OCI-LY3 (cell line): ENCODE measurements around the gene CXCL5.
"Not testable (repeated sequence)": the region's sequence is repeated elsewhere in the genome, so short reads cannot be mapped to it uniquely, and the experiment has no call there.

Source experiments
- H2AFZ ChIP-seq: fragments of 200-600, 300-600 bp; shearing (Covaris generic); 2 replicates; pipeline ENCODE4 v1.6.0; 2014; ENCODE audit warnings: antibody characterized with exemption, low read depth, low read length
- H3K27ac ChIP-seq: fragments of 200-600, 300-600 bp; sonication (generic); 2 replicates; pipeline ENCODE4 v1.5.1; 2014; ENCODE audit warnings: mild to moderate bottlenecking, low read length, moderate library complexity, mixed read lengths
- H3K27me3 ChIP-seq: fragments of 200-600, 300-600 bp; sonication (generic); 2 replicates; pipeline ENCODE4 v1.6.1; 2014; ENCODE audit warnings: low read depth, low read length, mixed read lengths
- H3K36me3 ChIP-seq: fragments of 200-600, 300-600 bp; sonication (generic); replicated peaks from 2 replicates; pipeline ENCODE3; 2014; ENCODE audit warnings: low read depth, low read length, mixed read lengths
- H3K4me1 ChIP-seq: fragments of 300-600, 200-600 bp; sonication (generic); 2 replicates; pipeline ENCODE4 v1.6.1; 2014; ENCODE audit warnings: low read length, mixed read lengths
- H3K4me2 ChIP-seq: fragments of 200-600, 300-600 bp; sonication (generic); 2 replicates; pipeline ENCODE4 v1.6.1; 2014; ENCODE audit warnings: low read length, mixed read lengths
- H3K4me3 ChIP-seq: fragments of 300-600, 200-600 bp; sonication (generic); 2 replicates; pipeline ENCODE4 v1.5.1; 2014; ENCODE audit warnings: antibody characterized with exemption, mild to moderate bottlenecking, low read length, moderate library complexity
- H3K79me2 ChIP-seq: fragments of 300-600, 200-600 bp; shearing (Covaris generic); 2 replicates; pipeline ENCODE4 v1.6.1; 2014; ENCODE audit warnings: mild to moderate bottlenecking, low read length, mixed read lengths
- H3K9ac ChIP-seq: fragments of 300-600, 200-600 bp; shearing (Covaris generic); 2 replicates; pipeline ENCODE4 v1.6.0; 2014; ENCODE audit warnings: mild to moderate bottlenecking, low read length, moderate library complexity
- H3K9me3 ChIP-seq: fragments of 200-600, 300-600 bp; shearing (Covaris generic); 2 replicates; pipeline ENCODE4 v1.6.1; 2014; ENCODE audit warnings: low read length, mixed read lengths; ENCODE audit not compliant: insufficient read depth
- H4K20me1 ChIP-seq: fragments of 200-600, 300-600 bp; sonication (generic); 2 replicates; pipeline ENCODE4 v1.6.1; 2016; ENCODE audit warnings: low read length, mixed read lengths; ENCODE audit not compliant: insufficient read depth
- EZH2phosphoT487 ChIP-seq: fragments of 200-600 bp; shearing (Covaris generic); IDR thresholded peaks from 2 replicates; pipeline ENCODE4 v1.6.1; 2018; ENCODE audit warnings: antibody characterized with exemption, mixed run types, low read depth
- TF ChIP-seq, protein P1 (sequence below): fragments of 200-600, 300-600 bp; sonication (generic); IDR thresholded peaks from 2 replicates; pipeline ENCODE4 v1.5.1; 2014; ENCODE audit warnings: antibody characterized with exemption, low read length, low read depth

The CXCL5 gene

DNA sequence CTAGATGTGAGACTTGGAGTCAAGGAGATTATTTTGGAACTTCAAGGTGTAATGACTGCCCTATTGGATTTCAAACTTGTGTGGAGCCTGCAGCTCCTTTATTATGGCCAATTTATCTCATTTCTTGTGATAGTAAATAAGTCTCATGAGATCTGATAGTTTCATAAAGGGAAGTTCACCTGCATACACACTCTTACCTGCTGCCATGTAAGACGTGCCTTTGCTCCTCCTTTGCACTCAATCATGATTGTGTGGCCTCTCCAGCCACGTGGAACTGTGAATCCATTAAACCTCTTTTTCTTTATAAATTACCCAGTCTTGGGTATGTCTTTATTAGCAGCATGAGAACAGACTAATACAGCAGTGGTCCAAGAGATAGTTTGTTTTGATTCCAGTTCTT is 35.8 kb downstream of the CXCL5 start:
- no peak overlapping the region for H3K4me3 ChIP-seq
- H3K9me3 ChIP-seq: no peaks in the 10 kb centered on the region
- H3K4me1 ChIP-seq: no peaks in the 10 kb centered on the region
- no peak overlapping the region for H3K9ac ChIP-seq
- no peak for TF ChIP-seq EZH2phosphoT487
- TF ChIP-seq, protein P1, sequence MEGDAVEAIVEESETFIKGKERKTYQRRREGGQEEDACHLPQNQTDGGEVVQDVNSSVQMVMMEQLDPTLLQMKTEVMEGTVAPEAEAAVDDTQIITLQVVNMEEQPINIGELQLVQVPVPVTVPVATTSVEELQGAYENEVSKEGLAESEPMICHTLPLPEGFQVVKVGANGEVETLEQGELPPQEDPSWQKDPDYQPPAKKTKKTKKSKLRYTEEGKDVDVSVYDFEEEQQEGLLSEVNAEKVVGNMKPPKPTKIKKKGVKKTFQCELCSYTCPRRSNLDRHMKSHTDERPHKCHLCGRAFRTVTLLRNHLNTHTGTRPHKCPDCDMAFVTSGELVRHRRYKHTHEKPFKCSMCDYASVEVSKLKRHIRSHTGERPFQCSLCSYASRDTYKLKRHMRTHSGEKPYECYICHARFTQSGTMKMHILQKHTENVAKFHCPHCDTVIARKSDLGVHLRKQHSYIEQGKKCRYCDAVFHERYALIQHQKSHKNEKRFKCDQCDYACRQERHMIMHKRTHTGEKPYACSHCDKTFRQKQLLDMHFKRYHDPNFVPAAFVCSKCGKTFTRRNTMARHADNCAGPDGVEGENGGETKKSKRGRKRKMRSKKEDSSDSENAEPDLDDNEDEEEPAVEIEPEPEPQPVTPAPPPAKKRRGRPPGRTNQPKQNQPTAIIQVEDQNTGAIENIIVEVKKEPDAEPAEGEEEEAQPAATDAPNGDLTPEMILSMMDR: no peak
- no peaks in the 10 kb centered on the region for H3K79me2 ChIP-seq
- H2AFZ ChIP-seq: no peak overlapping the region
- H3K36me3 ChIP-seq: no peaks in the 10 kb centered on the region
- H3K4me2 ChIP-seq: no peak overlapping the region
- no peaks in the 10 kb centered on the region for H3K27me3 ChIP-seq
- H4K20me1 ChIP-seq: no peaks in the 10 kb centered on the region
- H3K27ac ChIP-seq: no peak overlapping the region

DNA sequence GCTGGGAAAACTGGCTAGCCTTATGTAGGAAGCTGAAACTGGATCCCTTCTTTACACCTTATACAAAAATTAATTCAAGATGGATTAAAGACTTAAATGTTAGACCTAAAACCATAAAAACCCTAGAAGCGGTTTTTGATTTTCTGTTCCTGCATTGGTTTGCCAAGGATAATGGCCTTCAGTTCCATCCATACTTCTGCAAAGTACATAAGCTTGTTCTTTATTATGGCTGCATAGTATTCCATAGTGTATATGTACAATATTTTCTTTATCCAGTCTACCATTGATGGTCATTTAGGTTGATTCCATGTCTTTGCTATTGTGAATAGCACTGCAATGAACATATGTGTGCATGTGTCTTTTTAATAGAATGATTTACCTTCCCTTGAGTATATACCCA is 39.4 kb downstream of the CXCL5 start:
- H3K4me2 ChIP-seq, H3K9me3 ChIP-seq, H3K36me3 ChIP-seq: not testable (repeated sequence)

DNA sequence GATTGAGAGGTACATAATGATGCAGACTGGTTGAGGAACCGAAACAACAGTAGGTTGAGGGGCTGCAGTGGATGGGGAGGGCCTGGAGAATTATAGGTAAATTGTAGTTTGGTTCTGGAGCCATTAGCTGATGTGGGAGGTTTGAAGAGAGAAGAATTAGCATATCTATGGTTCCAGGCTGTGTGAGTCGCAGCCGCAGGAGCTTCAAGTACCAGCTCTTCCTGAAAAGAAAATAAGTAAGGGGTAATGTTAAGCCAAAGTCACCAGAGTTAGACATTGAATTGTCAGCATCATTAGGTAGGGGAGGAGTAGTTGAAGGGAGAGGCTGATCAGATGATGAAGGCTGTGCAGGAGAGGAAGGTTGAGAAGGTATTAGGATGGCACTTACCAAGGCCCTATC is 46.1 kb downstream of the CXCL5 start:
- Histone ChIP-seq H3K36me3 (no peaks in the 10 kb centered on the region), H2AFZ (no peak overlapping the region), H3K9ac (no peak overlapping the region), H3K4me3 (no peak overlapping the region), H3K27ac (no peak overlapping the region), H3K27me3 (no peaks in the 10 kb centered on the region), H3K79me2 (no peaks in the 10 kb centered on the region), H3K4me1 (no peaks in the 10 kb centered on the region), H3K4me2 (no peak overlapping the region), H4K20me1 (no peaks in the 10 kb centered on the region), H3K9me3 (no peaks in the 10 kb centered on the region)
- TF ChIP-seq EZH2phosphoT487: no peak
- TF ChIP-seq, protein P1: no peak

More for the DNA sequence above, 39.4 kb downstream of the CXCL5 start:
- H3K79me2 ChIP-seq, H2AFZ ChIP-seq, H3K27me3 ChIP-seq, H3K4me3 ChIP-seq, H3K27ac ChIP-seq, H3K9ac ChIP-seq, H4K20me1 ChIP-seq, H3K4me1 ChIP-seq: not testable (repeated sequence)

DNA sequence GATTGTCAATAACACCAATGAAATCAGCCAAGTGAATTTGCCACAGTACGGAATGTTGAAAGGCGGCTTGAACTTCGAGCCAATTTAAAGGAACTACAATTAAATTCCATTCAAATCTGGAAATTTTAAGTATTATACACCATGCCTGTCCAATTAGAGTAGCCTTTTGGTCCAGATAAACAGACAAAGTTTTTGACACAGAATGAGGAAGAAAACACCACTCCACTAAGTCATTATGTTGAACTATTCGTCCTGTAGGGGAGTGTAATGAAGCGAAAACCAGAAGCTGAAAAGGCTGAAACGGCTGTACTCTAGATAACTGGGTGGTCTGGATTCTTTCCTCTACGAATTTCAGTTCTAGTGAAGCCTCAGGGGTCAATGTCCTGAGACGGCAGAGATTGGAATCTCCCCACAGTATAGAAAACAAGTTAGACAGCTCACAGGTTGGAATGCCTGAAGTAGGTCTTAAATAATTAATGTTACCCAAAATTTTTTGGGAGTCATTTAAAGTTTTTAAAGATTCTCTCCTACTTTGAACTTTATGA is 48.0 kb downstream of the CXCL5 start:
- H3K4me3 ChIP-seq, H3K9me3 ChIP-seq, H3K36me3 ChIP-seq, H3K27ac ChIP-seq, H3K4me2 ChIP-seq, H3K9ac ChIP-seq, H3K79me2 ChIP-seq, H3K27me3 ChIP-seq, H4K20me1 ChIP-seq, H3K4me1 ChIP-seq, H2AFZ ChIP-seq: not testable (repeated sequence)

DNA sequence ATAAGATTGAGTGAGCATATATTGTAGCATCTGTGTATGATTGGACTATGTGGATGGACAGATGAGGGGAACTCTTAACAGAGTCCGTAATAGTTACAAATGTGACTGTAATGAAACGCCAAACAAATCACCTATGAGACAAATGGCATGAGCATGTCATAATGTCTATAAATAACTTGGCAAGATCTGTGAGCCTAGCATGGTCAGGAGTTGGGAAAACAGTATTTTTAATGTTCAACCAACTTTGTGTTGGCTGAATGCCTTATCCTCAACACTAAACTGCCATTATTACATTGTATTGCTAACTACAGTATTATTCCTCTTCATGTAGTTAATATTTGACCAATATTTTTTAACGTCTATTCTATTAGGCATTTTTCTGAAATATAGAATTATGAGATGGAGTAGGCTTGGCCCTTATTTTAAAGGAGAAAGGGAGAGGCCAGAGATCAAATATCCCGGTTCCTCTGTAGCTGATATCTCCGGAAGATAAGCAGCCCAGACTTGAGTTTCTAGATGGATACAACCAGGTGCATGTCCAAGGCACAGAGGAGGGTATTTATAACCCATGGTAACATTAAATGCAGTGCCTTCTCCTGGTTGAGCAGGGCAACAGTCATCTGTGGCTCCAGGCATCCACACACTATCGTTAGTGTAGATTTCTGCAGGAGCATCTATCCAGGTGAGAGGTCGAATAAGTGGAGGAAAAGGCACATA is 49.3 kb downstream of the CXCL5 start:
- Histone ChIP-seq H3K9me3 (no peaks in the 10 kb centered on the region), H3K4me2 (no peak overlapping the region), H3K9ac (no peak overlapping the region), H3K36me3 (no peaks in the 10 kb centered on the region), H3K79me2 (no peaks in the 10 kb centered on the region), H3K27me3 (no peaks in the 10 kb centered on the region), H3K4me3 (no peak overlapping the region), H3K27ac (no peak overlapping the region), H4K20me1 (no peaks in the 10 kb centered on the region), H2AFZ (no peak overlapping the region), H3K4me1 (no peaks in the 10 kb centered on the region)
- TF ChIP-seq, protein P1: no peak
- no peak for TF ChIP-seq EZH2phosphoT487
